ENCODE results near the gene WDR27. TPM values are rescaled to one million over a fixed set of nuclear protein-coding genes. Genes with fewer than 3 reads are reported as not detected.

Gene WDR27
- total RNA-seq, 3 donors from 2014 or later (not counting 1 experiment from before 2014, with no cell fraction given): 12.7 to 31.0 (median 25.3) TPM

DNA sequence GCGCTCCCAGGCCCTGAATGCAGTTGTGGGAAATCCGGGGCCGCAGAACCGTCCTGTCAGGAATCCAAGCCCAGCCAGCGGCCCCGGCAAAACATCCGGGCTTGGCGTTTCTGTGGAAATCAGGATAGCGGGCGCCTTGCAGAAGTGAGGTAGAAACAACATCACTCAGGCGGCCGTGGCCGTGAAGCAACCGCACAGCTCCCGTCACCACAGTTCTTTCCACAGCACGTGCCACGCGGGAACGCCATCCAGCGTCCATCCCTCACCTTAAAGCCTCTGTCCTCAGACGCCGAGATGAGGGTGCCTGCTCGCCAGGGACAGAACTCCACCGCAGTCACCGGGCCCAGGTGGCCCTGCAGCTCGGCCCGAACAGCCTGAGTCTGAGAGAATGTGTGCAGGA lies 34.1 kb downstream of the WDR27 start:
- no peak for DNase-seq
- WGBS (ENCODE audit: insufficient coverage): 99% methylated on average over 27 of the region's 27 CpGs
- Histone ChIP-seq H3K4me3 (ENCODE audit: low read length) (no peak overlapping the region), H3K27me3 (ENCODE audit: control insufficient read depth, insufficient read depth, low read length) (no peaks in the 10 kb centered on the region), H3K27ac (ENCODE audit: low read length) (no peak overlapping the region), H3K4me1 (ENCODE audit: control insufficient read depth, insufficient read depth, low read length) (no peaks in the 10 kb centered on the region), H3K36me3 (ENCODE audit: control insufficient read depth, insufficient read depth, low read length) (peaks cover 7% of the 10 kb centered on the region), H3K9me3 (ENCODE audit: control insufficient read depth, insufficient read depth, low read length) (no peaks in the 10 kb centered on the region)
- Mint-ChIP-seq H3K4me3 (no peak overlapping the region), H3K4me1 (peaks cover 0 to 8% of the 10 kb centered on the region in 2 donors), H3K27me3 (ENCODE audit: low read depth in 2 of 2) (no peaks in the 10 kb centered on the region), H3K9me3 (no peaks in the 10 kb centered on the region), H3K27ac (no peak overlapping the region), H3K36me3 (no peaks in the 10 kb centered on the region)
- intact Hi-C loops (cut with micrococcal nuclease): no loop called here
- TF ChIP-seq, protein P1, sequence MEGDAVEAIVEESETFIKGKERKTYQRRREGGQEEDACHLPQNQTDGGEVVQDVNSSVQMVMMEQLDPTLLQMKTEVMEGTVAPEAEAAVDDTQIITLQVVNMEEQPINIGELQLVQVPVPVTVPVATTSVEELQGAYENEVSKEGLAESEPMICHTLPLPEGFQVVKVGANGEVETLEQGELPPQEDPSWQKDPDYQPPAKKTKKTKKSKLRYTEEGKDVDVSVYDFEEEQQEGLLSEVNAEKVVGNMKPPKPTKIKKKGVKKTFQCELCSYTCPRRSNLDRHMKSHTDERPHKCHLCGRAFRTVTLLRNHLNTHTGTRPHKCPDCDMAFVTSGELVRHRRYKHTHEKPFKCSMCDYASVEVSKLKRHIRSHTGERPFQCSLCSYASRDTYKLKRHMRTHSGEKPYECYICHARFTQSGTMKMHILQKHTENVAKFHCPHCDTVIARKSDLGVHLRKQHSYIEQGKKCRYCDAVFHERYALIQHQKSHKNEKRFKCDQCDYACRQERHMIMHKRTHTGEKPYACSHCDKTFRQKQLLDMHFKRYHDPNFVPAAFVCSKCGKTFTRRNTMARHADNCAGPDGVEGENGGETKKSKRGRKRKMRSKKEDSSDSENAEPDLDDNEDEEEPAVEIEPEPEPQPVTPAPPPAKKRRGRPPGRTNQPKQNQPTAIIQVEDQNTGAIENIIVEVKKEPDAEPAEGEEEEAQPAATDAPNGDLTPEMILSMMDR (IDR thresholded peaks at IDR 0.05): no peak
- ATAC-seq: no peak

DNA sequence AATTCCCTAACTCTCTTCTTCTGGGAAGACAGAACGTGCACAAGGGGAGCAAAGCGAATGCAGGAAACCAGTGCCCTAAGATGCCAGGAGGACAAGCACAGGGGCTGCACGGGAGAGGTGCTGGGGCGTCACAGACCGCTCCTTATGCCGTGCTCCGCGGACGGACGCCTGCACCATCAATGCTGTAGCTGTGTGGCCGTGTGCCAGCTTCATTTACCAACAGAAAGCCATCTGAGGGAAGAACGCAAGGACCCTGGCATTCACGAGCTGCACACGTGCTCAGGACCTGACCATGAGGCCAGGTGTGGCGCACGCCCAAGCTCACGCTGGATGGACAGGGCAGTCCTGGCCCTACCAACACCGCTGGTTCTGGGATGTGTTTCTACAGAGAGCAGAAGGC lies 35.4 kb downstream of the WDR27 start:
- Mint-ChIP-seq H3K27me3 (ENCODE audit: low read depth in 2 of 2) (no peaks in the 10 kb centered on the region), H3K27ac (no peak overlapping the region), H3K36me3 (no peaks in the 10 kb centered on the region), H3K4me1 (peaks cover 0 to 8% of the 10 kb centered on the region in 2 donors), H3K4me3 (no peak overlapping the region), H3K9me3 (no peaks in the 10 kb centered on the region)
- DNase-seq: no peak
- TF ChIP-seq, protein P1 (IDR thresholded peaks at IDR 0.05): no peak
- ATAC-seq: no peak
- WGBS (ENCODE audit: insufficient coverage): 95% methylated on average over 18 of the region's 18 CpGs
- no peaks in the 10 kb centered on the region for H3K9me3 ChIP-seq (ENCODE audit: control insufficient read depth, insufficient read depth, low read length)
- H3K27me3 ChIP-seq (ENCODE audit: control insufficient read depth, insufficient read depth, low read length): no peaks in the 10 kb centered on the region
- peaks cover 5% of the 10 kb centered on the region for H3K36me3 ChIP-seq (ENCODE audit: control insufficient read depth, insufficient read depth, low read length)
- intact Hi-C loops (cut with micrococcal nuclease): no loop called here
- no peaks in the 10 kb centered on the region for H3K4me1 ChIP-seq (ENCODE audit: control insufficient read depth, insufficient read depth, low read length)
- no peak overlapping the region for H3K27ac ChIP-seq (ENCODE audit: low read length)
- H3K4me3 ChIP-seq (ENCODE audit: low read length): no peak overlapping the region

DNA sequence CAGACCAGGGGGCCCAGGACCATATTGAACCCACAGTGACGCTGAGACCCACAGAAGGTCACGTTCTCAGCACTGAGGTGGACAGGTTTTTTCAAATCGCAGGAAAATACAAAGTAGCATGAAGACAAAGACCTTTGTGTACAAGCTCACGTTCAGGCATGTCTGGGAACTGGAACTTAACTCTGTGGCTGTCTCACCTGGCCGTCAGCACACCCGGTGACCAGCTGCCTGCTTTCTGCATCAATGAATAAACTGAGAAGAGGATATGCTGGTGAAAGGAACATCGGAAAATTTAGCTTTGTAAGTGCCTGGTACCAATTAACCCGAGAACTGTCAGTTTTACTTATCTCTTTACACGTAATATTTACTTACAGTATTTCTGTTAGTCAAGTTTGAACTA lies 36.5 kb downstream of the WDR27 start:
- H3K27ac Mint-ChIP-seq: no peak overlapping the region
- no peaks in the 10 kb centered on the region for H3K36me3 Mint-ChIP-seq
- Histone ChIP-seq H3K27ac (ENCODE audit: low read length) (no peak overlapping the region), H3K4me3 (ENCODE audit: low read length) (no peak overlapping the region), H3K27me3 (ENCODE audit: control insufficient read depth, insufficient read depth, low read length) (no peaks in the 10 kb centered on the region), H3K4me1 (ENCODE audit: control insufficient read depth, insufficient read depth, low read length) (no peaks in the 10 kb centered on the region), H3K36me3 (ENCODE audit: control insufficient read depth, insufficient read depth, low read length) (peaks cover 5% of the 10 kb centered on the region), H3K9me3 (ENCODE audit: control insufficient read depth, insufficient read depth, low read length) (no peaks in the 10 kb centered on the region)
- no peaks in the 10 kb centered on the region for H3K27me3 Mint-ChIP-seq (ENCODE audit: low read depth in 2 of 2)
- WGBS (ENCODE audit: insufficient coverage): 88% methylated on average over 9 of the region's 9 CpGs
- H3K4me3 Mint-ChIP-seq: no peak overlapping the region
- intact Hi-C loops (cut with micrococcal nuclease): no loop called here
- H3K4me1 Mint-ChIP-seq: peaks cover 0 to 8% of the 10 kb centered on the region in 2 donors
- ATAC-seq (no peak), DNase-seq (no peak)
- TF ChIP-seq, protein P1 (IDR thresholded peaks at IDR 0.05): no peak
- no peaks in the 10 kb centered on the region for H3K9me3 Mint-ChIP-seq

DNA sequence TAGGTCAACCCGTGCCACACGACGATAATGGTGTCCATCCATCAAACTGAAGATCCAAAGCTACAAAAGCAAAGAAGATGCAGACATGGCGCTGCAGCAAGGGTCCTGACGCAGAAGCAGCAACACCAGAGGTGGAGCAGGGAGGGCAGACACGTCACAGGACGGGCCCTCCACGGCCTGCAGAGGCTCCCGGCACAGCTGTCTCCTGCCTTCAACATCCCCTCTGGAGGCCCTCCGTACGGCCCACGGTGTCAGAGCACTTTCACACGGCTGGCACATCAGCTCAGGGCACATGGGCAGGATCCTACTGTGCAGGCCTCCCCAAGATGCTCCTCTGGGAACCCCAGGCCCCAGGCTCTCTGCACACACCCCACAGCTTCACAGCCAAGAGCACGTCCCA lies 37.6 kb downstream of the WDR27 start:
- no peaks in the 10 kb centered on the region for H3K27me3 Mint-ChIP-seq (ENCODE audit: low read depth in 2 of 2)
- peaks cover 5% of the 10 kb centered on the region for H3K36me3 ChIP-seq (ENCODE audit: control insufficient read depth, insufficient read depth, low read length)
- peaks cover 0 to under 1% of the 10 kb centered on the region in 2 donors for H3K4me1 Mint-ChIP-seq
- ATAC-seq (no peak), DNase-seq (no peak)
- TF ChIP-seq, protein P1 (IDR thresholded peaks at IDR 0.05): no peak
- no peak overlapping the region for H3K27ac ChIP-seq (ENCODE audit: low read length)
- H3K4me3 Mint-ChIP-seq: no peak overlapping the region
- H3K36me3 Mint-ChIP-seq: no peaks in the 10 kb centered on the region
- no peak overlapping the region for H3K27ac Mint-ChIP-seq
- no peaks in the 10 kb centered on the region for H3K27me3 ChIP-seq (ENCODE audit: control insufficient read depth, insufficient read depth, low read length)
- H3K4me3 ChIP-seq (ENCODE audit: low read length): no peak overlapping the region
- H3K9me3 Mint-ChIP-seq: no peaks in the 10 kb centered on the region
- H3K4me1 ChIP-seq (ENCODE audit: control insufficient read depth, insufficient read depth, low read length): no peaks in the 10 kb centered on the region
- 94% methylated on average over 14 of the region's 14 CpGs for WGBS (ENCODE audit: insufficient coverage)
- intact Hi-C loops (cut with micrococcal nuclease): no loop called here
- no peaks in the 10 kb centered on the region for H3K9me3 ChIP-seq (ENCODE audit: control insufficient read depth, insufficient read depth, low read length)

All from natural killer cell (primary cell).